Osteocyte (in vitro differentiated cells): Measurements from ENCODE around the gene PPP3CA. TPM values are rescaled to one million over a fixed set of nuclear protein-coding genes. Genes with fewer than 3 reads are reported as not detected.

ENCODE experiments used
- DNase-seq: peaks from one replicate; pipeline ENCODE4 v3.0.0; 2021; ENCODE audit warnings: mixed read lengths; ENCODE audit not compliant: unreplicated experiment; ENCODE audit errors: extremely low spot score
- H3K27ac Mint-ChIP-seq: one replicate; pipeline ENCODE4 v1.8.0; 2021; ENCODE audit warnings: mild to moderate bottlenecking, mixed read lengths; ENCODE audit not compliant: unreplicated experiment
- H3K27me3 Mint-ChIP-seq: one replicate; pipeline ENCODE4 v1.8.0; 2021; ENCODE audit warnings: mixed read lengths; ENCODE audit not compliant: unreplicated experiment
- H3K36me3 Mint-ChIP-seq: one replicate; pipeline ENCODE4 v1.8.0; 2021; ENCODE audit warnings: mixed read lengths; ENCODE audit not compliant: unreplicated experiment
- H3K4me1 Mint-ChIP-seq: one replicate; pipeline ENCODE4 v1.8.0; 2021; ENCODE audit warnings: mixed read lengths; ENCODE audit not compliant: unreplicated experiment
- H3K4me3 Mint-ChIP-seq: one replicate; pipeline ENCODE4 v1.8.0; 2021; ENCODE audit warnings: mild to moderate bottlenecking, moderate library complexity, mixed read lengths; ENCODE audit not compliant: unreplicated experiment
- H3K9me3 Mint-ChIP-seq: one replicate; pipeline ENCODE4 v1.8.0; 2021; ENCODE audit warnings: mixed read lengths; ENCODE audit not compliant: unreplicated experiment
- total RNA-seq: library from RNA; stranded (reverse); gene quantifications from 2 replicates; pipeline ENCODE4 v1.2.1, GENCODE V29; 2021
- TF ChIP-seq, protein P1 (sequence below): fragments of 200-600 bp; sonication (generic); IDR thresholded peaks from 2 replicates; pipeline ENCODE4 v1.5.0; 2021; ENCODE audit warnings: antibody characterized with exemption, mild to moderate bottlenecking, moderate library complexity

PPP3CA gene
- total RNA-seq, 1 donor from 2014 or later = 40.5 TPM

DNA sequence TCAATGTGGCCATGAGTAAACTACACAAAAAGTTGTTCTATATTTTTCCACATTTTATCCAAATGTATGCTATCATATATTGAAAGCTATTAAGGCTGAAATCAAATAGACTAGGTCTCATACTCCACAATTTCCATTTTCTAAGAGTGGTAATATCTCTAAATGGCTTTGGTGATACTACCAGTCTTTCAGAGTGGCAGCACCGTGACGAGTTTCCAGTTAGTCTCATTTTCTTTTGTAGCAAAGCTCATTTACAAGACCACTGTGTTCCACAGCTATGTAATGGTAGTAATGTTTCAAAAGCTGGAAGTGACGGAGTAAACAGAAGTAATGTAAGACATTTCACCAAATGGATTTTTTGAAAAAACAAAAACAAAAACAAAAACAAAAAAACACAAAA, 228.2 kb downstream of the PPP3CA start:
- TF ChIP-seq, protein P1, sequence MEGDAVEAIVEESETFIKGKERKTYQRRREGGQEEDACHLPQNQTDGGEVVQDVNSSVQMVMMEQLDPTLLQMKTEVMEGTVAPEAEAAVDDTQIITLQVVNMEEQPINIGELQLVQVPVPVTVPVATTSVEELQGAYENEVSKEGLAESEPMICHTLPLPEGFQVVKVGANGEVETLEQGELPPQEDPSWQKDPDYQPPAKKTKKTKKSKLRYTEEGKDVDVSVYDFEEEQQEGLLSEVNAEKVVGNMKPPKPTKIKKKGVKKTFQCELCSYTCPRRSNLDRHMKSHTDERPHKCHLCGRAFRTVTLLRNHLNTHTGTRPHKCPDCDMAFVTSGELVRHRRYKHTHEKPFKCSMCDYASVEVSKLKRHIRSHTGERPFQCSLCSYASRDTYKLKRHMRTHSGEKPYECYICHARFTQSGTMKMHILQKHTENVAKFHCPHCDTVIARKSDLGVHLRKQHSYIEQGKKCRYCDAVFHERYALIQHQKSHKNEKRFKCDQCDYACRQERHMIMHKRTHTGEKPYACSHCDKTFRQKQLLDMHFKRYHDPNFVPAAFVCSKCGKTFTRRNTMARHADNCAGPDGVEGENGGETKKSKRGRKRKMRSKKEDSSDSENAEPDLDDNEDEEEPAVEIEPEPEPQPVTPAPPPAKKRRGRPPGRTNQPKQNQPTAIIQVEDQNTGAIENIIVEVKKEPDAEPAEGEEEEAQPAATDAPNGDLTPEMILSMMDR = no peak
- Mint-ChIP-seq H3K4me1 (peaks cover 2% of the 10 kb centered on the region), H3K27me3 (no peaks in the 10 kb centered on the region), H3K4me3 (no peak overlapping the region), H3K27ac (no peak overlapping the region), H3K36me3 (no peaks in the 10 kb centered on the region), H3K9me3 (no peaks in the 10 kb centered on the region)
- no peak for DNase-seq

GRCh38 chr4:101118617-101119016, 228.7 kb downstream of the PPP3CA start:
- H3K9me3 Mint-ChIP-seq = no peaks in the 10 kb centered on the region
- no peaks in the 10 kb centered on the region for H3K36me3 Mint-ChIP-seq
- H3K27me3 Mint-ChIP-seq = no peaks in the 10 kb centered on the region
- H3K27ac Mint-ChIP-seq = no peak overlapping the region
- DNase-seq = no peak
- TF ChIP-seq, protein P1 = no peak
- peaks cover 2% of the 10 kb centered on the region for H3K4me1 Mint-ChIP-seq
- no peak overlapping the region for H3K4me3 Mint-ChIP-seq

GRCh38 chr4:101115887-101116286, 231.4 kb downstream of the PPP3CA start:
- no peak for DNase-seq
- Mint-ChIP-seq H3K9me3 (no peaks in the 10 kb centered on the region), H3K4me1 (peaks cover 2% of the 10 kb centered on the region), H3K27ac (no peak overlapping the region), H3K4me3 (no peak overlapping the region), H3K36me3 (no peaks in the 10 kb centered on the region), H3K27me3 (no peaks in the 10 kb centered on the region)
- TF ChIP-seq, protein P1 = no peak

GRCh38 chr4:101114936-101115372, 232.4 kb downstream of the PPP3CA start:
- H3K4me3 Mint-ChIP-seq = no peak overlapping the region
- no peaks in the 10 kb centered on the region for H3K9me3 Mint-ChIP-seq
- TF ChIP-seq, protein P1 = no peak
- no peaks in the 10 kb centered on the region for H3K27me3 Mint-ChIP-seq
- DNase-seq = no peak
- peaks cover 2% of the 10 kb centered on the region for H3K4me1 Mint-ChIP-seq
- no peaks in the 10 kb centered on the region for H3K36me3 Mint-ChIP-seq
- no peak overlapping the region for H3K27ac Mint-ChIP-seq

DNA sequence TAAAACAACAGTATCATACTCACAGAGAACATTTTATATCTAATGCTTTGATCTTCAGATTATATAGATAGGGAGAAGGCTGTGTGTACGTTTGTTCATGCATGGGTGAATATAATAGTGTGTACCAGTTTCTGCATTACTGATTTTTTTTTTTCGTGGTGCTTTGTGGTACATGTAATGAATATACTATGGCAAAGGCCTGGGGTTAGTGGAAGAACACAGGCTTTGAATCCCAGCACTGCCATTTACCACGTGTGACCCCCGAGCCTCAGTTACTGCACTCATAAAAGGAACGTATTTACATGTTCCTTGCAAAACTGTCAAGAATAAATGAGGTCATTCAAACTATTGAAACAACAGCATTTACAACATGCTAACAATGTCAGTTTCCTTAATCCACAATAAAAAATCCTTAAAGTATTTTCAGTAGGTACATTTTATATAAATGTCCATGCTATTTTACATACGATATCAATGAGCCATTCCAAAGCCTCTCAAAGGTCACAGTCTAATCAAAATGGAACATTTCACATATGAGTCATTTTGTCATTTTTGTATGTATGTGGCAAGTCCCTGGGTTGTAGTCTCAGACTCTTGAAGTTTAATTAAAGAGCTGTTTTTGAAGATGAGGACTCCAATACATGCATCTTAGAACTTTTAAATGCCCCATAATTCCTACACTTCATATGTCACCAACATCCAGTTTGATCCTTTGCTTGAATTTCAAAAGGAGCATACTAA, 242.8 kb downstream of the PPP3CA start:
- no peaks in the 10 kb centered on the region for H3K27me3 Mint-ChIP-seq
- H3K27ac Mint-ChIP-seq = no peak overlapping the region
- H3K9me3 Mint-ChIP-seq = no peaks in the 10 kb centered on the region
- TF ChIP-seq, protein P1 = no peak
- peaks cover 6% of the 10 kb centered on the region for H3K36me3 Mint-ChIP-seq
- H3K4me1 Mint-ChIP-seq = peaks cover 48% of the 10 kb centered on the region
- no peak overlapping the region for H3K4me3 Mint-ChIP-seq
- no peak for DNase-seq
